Activated B cell treated with CpG ODN at 0.5 μM for 24 hours (primary cell): Measurements from ENCODE around the gene MOGAT1. TPM values are rescaled to one million over a fixed set of nuclear protein-coding genes. Genes with fewer than 3 reads are reported as not detected.

Experiments used
- ATAC-seq: fragments of 200-7000 bp; cut with Tn5 transposase; one replicate; pipeline ENCODE4 v1.10.0; 2021; ENCODE audit warnings: low read depth, mild to moderate bottlenecking, moderate library complexity
- CTCF ChIA-PET: fragments of 350-600 bp; sonication (Branson Sonifier 250); formaldehyde crosslinking; loops from one replicate; lab custom pipeline; 2021; ENCODE audit warnings: antibody characterized with exemption; lab: Charles Lee
- POLR2A ChIA-PET: fragments of 350-600 bp; sonication (Branson Sonifier 250); formaldehyde crosslinking; loops from one replicate; lab custom pipeline; 2021; ENCODE audit warnings: antibody characterized with exemption; lab: Charles Lee
- DNase-seq: peaks from one replicate; pipeline ENCODE4 v3.0.0; 2022
- H3K27ac Mint-ChIP-seq: one replicate; pipeline ENCODE4 v1.8.0; 2020; ENCODE audit warnings: mixed read lengths
- H3K27me3 Mint-ChIP-seq: one replicate; pipeline ENCODE4 v1.8.0; 2021; ENCODE audit warnings: mixed read lengths
- H3K36me3 Mint-ChIP-seq: one replicate; pipeline ENCODE4 v1.8.0; 2021; ENCODE audit warnings: low read depth, mixed read lengths
- H3K4me1 Mint-ChIP-seq: one replicate; pipeline ENCODE4 v1.8.0; 2021; ENCODE audit warnings: mixed read lengths
- H3K4me3 Mint-ChIP-seq: one replicate; pipeline ENCODE4 v1.8.0; 2020; ENCODE audit warnings: mild to moderate bottlenecking, mixed read lengths
- H3K9me3 Mint-ChIP-seq: one replicate; pipeline ENCODE4 v1.8.0; 2020; ENCODE audit warnings: mixed read lengths
- intact Hi-C: fragments of 100-400 bp; cut with micrococcal nuclease; formaldehyde crosslinking; loops from one replicate; pipeline ENCODE4 v1.15.1; 2024
- total RNA-seq: library from RNA; stranded (reverse); gene quantifications from 2 replicates; pipeline ENCODE4 v1.2.3, GENCODE V29; 2022
- TF ChIP-seq, protein P1 (sequence below): fragments of 200-600 bp; IDR thresholded peaks from one replicate; pipeline ENCODE4 v1.8.0; 2022; ENCODE audit warnings: antibody characterized with exemption, mild to moderate bottlenecking

The MOGAT1 gene
- total RNA-seq, 1 donor from 2014 or later = not detected

DNA sequence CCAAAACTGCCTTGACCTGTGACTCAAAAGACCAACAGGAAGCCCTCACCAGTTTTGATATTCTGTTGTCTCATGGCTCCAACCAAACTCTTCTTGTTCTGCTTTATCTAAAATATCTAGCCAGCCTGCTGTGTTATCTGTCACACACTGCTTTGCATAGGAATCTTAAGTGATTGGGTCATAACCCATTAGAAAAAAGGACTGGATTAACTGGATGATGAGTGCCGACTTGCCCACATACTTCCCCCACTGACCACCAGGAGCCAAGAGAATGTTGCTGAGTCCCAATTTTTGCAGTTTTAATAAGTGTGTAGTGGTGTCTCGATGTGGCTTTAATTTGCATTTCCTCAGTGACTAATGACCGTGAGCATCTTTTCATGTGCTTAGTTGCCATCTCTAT is 6.5 kb downstream of the MOGAT1 start:
- intact Hi-C loops = no loop called here

DNA sequence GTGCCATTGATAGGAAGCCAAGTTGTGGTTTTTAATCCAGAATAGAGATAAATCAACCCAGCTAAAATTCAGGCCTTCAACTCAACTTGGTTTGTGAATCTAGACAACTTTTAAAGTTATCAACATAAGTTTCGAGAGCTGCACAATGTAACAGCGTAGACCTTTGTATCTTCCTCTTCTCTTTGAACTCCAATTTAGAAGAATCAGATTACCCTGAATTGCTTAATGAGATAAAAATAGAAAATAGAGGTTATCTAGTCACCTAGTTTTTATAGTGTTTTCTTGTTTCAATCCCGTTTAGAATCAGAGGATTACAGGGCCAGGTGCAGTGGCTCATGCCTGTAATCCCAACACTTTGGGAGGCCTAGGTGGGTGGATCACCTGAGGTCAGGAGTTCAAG is 12.3 kb downstream of the MOGAT1 start:
- Mint-ChIP-seq H3K4me3 (no peak overlapping the region), H3K36me3 (no peaks in the 10 kb centered on the region), H3K27ac (no peak overlapping the region), H3K9me3 (no peaks in the 10 kb centered on the region), H3K27me3 (peaks cover 26% of the 10 kb centered on the region), H3K4me1 (no peaks in the 10 kb centered on the region)
- ChIA-PET CTCF (no interaction called here), POLR2A (no interaction called here)
- ATAC-seq = no peak
- intact Hi-C loops = no loop called here
- TF ChIP-seq, protein P1, sequence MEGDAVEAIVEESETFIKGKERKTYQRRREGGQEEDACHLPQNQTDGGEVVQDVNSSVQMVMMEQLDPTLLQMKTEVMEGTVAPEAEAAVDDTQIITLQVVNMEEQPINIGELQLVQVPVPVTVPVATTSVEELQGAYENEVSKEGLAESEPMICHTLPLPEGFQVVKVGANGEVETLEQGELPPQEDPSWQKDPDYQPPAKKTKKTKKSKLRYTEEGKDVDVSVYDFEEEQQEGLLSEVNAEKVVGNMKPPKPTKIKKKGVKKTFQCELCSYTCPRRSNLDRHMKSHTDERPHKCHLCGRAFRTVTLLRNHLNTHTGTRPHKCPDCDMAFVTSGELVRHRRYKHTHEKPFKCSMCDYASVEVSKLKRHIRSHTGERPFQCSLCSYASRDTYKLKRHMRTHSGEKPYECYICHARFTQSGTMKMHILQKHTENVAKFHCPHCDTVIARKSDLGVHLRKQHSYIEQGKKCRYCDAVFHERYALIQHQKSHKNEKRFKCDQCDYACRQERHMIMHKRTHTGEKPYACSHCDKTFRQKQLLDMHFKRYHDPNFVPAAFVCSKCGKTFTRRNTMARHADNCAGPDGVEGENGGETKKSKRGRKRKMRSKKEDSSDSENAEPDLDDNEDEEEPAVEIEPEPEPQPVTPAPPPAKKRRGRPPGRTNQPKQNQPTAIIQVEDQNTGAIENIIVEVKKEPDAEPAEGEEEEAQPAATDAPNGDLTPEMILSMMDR = no peak
- DNase-seq = no peak

More for the DNA sequence above, 6.5 kb downstream of the MOGAT1 start:
- Mint-ChIP-seq H3K36me3 (no peaks in the 10 kb centered on the region), H3K27me3 (peaks cover 48% of the 10 kb centered on the region), H3K9me3 (no peaks in the 10 kb centered on the region), H3K4me3 (no peak overlapping the region), H3K27ac (no peak overlapping the region), H3K4me1 (peaks cover 4% of the 10 kb centered on the region)
- ATAC-seq = no peak
- ChIA-PET POLR2A (no interaction called here), CTCF (interaction anchor here (3.2 kb wide), 1 partner anchor 13 kb away, joined by 13 read pairs; no protein-coding TSS in a partner anchor)
- DNase-seq = no peak
- TF ChIP-seq, protein P1 = no peak

DNA sequence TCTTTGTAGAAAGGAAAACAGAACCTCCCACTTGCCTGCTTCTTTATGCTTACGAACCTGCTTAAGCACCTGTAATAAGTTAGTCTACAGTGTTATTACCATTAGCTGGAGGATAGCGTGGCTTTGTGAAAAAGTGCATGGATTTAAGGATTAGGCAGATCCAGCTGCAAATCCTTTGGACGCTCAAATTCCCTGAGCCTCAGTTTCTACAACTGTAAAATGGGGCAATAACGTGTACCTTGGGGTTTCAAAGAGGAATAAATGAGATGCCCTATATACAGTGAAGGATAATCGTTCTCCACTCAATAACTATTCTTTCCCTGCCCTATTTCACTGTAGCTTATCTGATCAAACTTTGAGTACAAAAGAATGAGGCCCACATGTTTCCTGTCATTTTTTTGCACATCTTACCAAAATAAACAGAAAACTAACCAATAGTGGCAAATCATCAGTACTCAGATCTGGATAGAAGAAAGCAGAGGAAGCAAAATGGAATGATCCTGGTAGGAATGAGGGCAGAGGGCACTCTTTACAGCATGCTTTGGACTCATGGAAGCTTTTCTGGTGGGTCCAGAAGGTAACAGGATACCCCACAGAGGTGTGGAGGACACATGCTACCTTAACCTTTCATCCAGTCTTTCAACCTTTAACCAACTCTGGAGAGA is 14.8 kb downstream of the MOGAT1 start:
- no peaks in the 10 kb centered on the region for H3K9me3 Mint-ChIP-seq
- no peak overlapping the region for H3K4me3 Mint-ChIP-seq
- ChIA-PET CTCF (interaction anchor here (0.8 kb wide), 1 partner anchor 23 kb away, joined by 3 read pairs; no protein-coding TSS in a partner anchor), POLR2A (no interaction called here)
- ATAC-seq (no peak), DNase-seq (no peak)
- no peak overlapping the region for H3K27ac Mint-ChIP-seq
- no peaks in the 10 kb centered on the region for H3K36me3 Mint-ChIP-seq
- TF ChIP-seq, protein P1 = no peak
- peaks cover 21% of the 10 kb centered on the region for H3K27me3 Mint-ChIP-seq
- H3K4me1 Mint-ChIP-seq = peaks cover 4% of the 10 kb centered on the region
- intact Hi-C loops = no loop called here

DNA sequence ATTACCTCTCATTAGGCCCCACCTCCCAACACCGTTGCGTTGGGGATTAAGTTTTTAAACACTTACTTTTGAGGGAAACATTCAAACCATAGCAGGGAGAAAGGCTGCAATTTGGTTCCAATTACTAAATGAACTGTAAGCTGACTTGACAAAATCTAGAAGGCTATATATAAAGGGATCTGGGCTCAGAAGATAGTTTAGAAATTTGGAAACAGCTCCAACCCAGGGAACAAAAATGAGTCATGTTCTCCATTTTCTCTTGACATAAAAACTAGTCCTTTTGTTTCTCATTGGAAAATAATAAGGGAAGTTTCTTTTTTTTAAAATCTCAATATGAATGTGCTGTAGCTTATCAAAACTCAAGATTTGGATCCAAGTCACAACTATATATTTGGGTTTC is 17.5 kb downstream of the MOGAT1 start:
- DNase-seq (no peak), ATAC-seq (no peak)
- Mint-ChIP-seq H3K4me1 (peaks cover 4% of the 10 kb centered on the region), H3K27me3 (peaks cover 10% of the 10 kb centered on the region), H3K4me3 (no peak overlapping the region), H3K9me3 (no peaks in the 10 kb centered on the region), H3K27ac (no peak overlapping the region), H3K36me3 (no peaks in the 10 kb centered on the region)
- POLR2A ChIA-PET = no interaction called here
- TF ChIP-seq, protein P1 = no peak
- CTCF ChIA-PET = interaction anchor here (0.6 to 1.2 kb wide), 3 partner anchors 10 to 215 kb away, joined by 3 to 5 read pairs (median 5); no protein-coding TSS in a partner anchor
- intact Hi-C loops = no loop called here

DNA sequence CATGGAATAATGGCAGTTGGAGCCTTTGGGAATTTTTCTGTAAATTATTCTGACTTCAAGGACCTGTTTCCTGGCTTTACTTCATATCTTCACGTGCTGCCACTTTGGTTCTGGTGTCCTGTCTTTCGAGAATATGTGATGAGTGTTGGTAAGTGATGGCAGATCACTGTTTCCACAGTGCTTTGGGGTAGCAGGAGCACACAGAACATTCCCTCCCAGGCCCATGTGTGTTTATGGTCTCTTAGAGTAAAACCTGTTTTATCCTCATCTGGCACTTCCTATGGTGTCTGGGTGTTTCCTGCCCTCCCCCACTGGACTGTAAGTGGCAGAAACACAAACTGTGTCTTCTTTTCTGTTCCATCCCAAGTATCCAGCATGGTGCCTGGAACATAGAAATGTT is 17.9 kb downstream of the MOGAT1 start:
- TF ChIP-seq, protein P1 = no peak
- H3K36me3 Mint-ChIP-seq = no peaks in the 10 kb centered on the region
- peaks cover 10% of the 10 kb centered on the region for H3K27me3 Mint-ChIP-seq
- H3K9me3 Mint-ChIP-seq = no peaks in the 10 kb centered on the region
- intact Hi-C loops = no loop called here
- H3K4me3 Mint-ChIP-seq = no peak overlapping the region
- ATAC-seq (no peak), DNase-seq (no peak)
- H3K27ac Mint-ChIP-seq = no peak overlapping the region
- CTCF ChIA-PET = interaction anchor here (0.6 to 2.2 kb wide), 4 partner anchors 15 to 249 kb away, joined by 5 to 9 read pairs (median 5); no protein-coding TSS in a partner anchor
- POLR2A ChIA-PET = no interaction called here
- peaks cover 4% of the 10 kb centered on the region for H3K4me1 Mint-ChIP-seq
